ENCODE results near the gene IGFBP4. TPM values are rescaled to one million over a fixed set of nuclear protein-coding genes. Genes with fewer than 3 reads are reported as not detected.
A peak's percentile ranks its signal among the peaks of the same experiment; 100 is the strongest.

The IGFBP4 gene
- total and polyA plus RNA-seq, 2 of the 13 experiments (the other 11 are each of a cell fraction or from before 2014, with no cell fraction given): 4.1 to 49.0 TPM

- TF ChIP-seq CCDC6 (CRISPR knock-in tag; IDR thresholded peaks at IDR 0.05) (no peak), ZNF337 (CRISPR knock-in tag; IDR thresholded peaks at IDR 0.05; ENCODE audit: borderline replicate concordance, low read depth) (peak; percentile 87; the same call in 1 of the 2 replicates), ZNF235 (CRISPR knock-in tag; IDR thresholded peaks at IDR 0.05; ENCODE audit: borderline replicate concordance) (no peak), ZNF558 (CRISPR knock-in tag; IDR thresholded peaks at IDR 0.05; ENCODE audit: borderline replicate concordance) (no peak), ZNF687 (CRISPR knock-in tag; IDR thresholded peaks at IDR 0.05) (peak; percentile 98), SOX6 (IDR thresholded peaks at IDR 0.05) (no peak), SOX6 (CRISPR knock-in tag; IDR thresholded peaks at IDR 0.05) (peak; percentile 97), KDM3A (CRISPR knock-in tag; IDR thresholded peaks at IDR 0.05; ENCODE audit: low read depth) (no peak; the same call in 1 of the 2 replicates), PAX8 (CRISPR knock-in tag; IDR thresholded peaks at IDR 0.05; ENCODE audit: borderline replicate concordance) (no peak), ZNF317 (CRISPR knock-in tag; IDR thresholded peaks at IDR 0.05) (no peak; the same call in 1 of the 2 replicates), GMEB2 (CRISPR knock-in tag; IDR thresholded peaks at IDR 0.05; ENCODE audit: low read depth) (no peak), RCOR2 (CRISPR knock-in tag; IDR thresholded peaks at IDR 0.05) (peak; percentile 85), NFRKB (IDR thresholded peaks at IDR 0.05) (no peak)
- TF ChIP-seq, protein P1, sequence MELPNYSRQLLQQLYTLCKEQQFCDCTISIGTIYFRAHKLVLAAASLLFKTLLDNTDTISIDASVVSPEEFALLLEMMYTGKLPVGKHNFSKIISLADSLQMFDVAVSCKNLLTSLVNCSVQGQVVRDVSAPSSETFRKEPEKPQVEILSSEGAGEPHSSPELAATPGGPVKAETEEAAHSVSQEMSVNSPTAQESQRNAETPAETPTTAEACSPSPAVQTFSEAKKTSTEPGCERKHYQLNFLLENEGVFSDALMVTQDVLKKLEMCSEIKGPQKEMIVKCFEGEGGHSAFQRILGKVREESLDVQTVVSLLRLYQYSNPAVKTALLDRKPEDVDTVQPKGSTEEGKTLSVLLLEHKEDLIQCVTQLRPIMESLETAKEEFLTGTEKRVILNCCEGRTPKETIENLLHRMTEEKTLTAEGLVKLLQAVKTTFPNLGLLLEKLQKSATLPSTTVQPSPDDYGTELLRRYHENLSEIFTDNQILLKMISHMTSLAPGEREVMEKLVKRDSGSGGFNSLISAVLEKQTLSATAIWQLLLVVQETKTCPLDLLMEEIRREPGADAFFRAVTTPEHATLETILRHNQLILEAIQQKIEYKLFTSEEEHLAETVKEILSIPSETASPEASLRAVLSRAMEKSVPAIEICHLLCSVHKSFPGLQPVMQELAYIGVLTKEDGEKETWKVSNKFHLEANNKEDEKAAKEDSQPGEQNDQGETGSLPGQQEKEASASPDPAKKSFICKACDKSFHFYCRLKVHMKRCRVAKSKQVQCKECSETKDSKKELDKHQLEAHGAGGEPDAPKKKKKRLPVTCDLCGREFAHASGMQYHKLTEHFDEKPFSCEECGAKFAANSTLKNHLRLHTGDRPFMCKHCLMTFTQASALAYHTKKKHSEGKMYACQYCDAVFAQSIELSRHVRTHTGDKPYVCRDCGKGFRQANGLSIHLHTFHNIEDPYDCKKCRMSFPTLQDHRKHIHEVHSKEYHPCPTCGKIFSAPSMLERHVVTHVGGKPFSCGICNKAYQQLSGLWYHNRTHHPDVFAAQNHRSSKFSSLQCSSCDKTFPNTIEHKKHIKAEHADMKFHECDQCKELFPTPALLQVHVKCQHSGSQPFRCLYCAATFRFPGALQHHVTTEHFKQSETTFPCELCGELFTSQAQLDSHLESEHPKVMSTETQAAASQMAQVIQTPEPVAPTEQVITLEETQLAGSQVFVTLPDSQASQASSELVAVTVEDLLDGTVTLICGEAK (IDR thresholded peaks at IDR 0.05): no peak
- TF ChIP-seq, protein P1 (CRISPR knock-in tag; IDR thresholded peaks at IDR 0.05): peak; percentile 90
These were observed 23.5 kb upstream of the IGFBP4 start (continued) for GRCh38 chr17:40419559-40420331.

All from HepG2 (cell line).